NOMO-1 treated with dmso at 0.1 percent for 144 hours (cell line): ENCODE results near the gene GPS2.
A peak's percentile ranks its signal among the peaks of the same experiment; 100 is the strongest.
"Not testable (repeated sequence)": the region's sequence is repeated elsewhere in the genome, so short reads cannot be mapped to it uniquely, and the experiment has no call there.

Experiments
- DNase-seq: peaks from one replicate; lab custom pipeline; 2025; ENCODE audit not compliant: unreplicated experiment; lab: John Stamatoyannopoulos, UW

Gene GPS2

GRCh38 chr17:7340179-7340578 is 25.0 kb upstream of the GPS2 start:
- DNase-seq, result no peak

- DNase-seq, result not testable (repeated sequence)
Measured at GRCh38 chr17:7337600-7337999, 22.4 kb upstream of the GPS2 start.

- peak; percentile 50 for DNase-seq
Measured at GRCh38 chr17:7336240-7337175, 21.3 kb upstream of the GPS2 start, which contains the start of gene ACAP1. Gene ACAP1 (plus strand): TSS chr17:7336529. CDS start chr17:7336735, 206 bp downstream.

- DNase-seq, result not testable (repeated sequence)
Measured at GRCh38 chr17:7335765-7336164, 20.6 kb upstream of the GPS2 start.

- DNase-seq, result no peak
Measured at GRCh38 chr17:7334938-7335538, 19.9 kb upstream of the GPS2 start.

GRCh38 chr17:7332600-7333069 is 17.5 kb upstream of the GPS2 start:
- not testable (repeated sequence) for DNase-seq

- no peak for DNase-seq
Measured at GRCh38 chr17:7332111-7332510, 17.0 kb upstream of the GPS2 start.

- no peak for DNase-seq
Measured at GRCh38 chr17:7330638-7331015, 15.5 kb upstream of the GPS2 start.

GRCh38 chr17:7329997-7330637 is 15.0 kb upstream of the GPS2 start:
- peak; percentile 65 for DNase-seq

- DNase-seq, result peak; percentile 98
Measured at GRCh38 chr17:7329374-7329996, 14.3 kb upstream of the GPS2 start.

- no peak for DNase-seq
Measured at GRCh38 chr17:7328840-7329373, 13.7 kb upstream of the GPS2 start, which contains the start of gene NEURL4. Gene NEURL4 (minus strand): TSS chr17:7329335. CDS start chr17:7329312, 23 bp downstream.

- no peak for DNase-seq
Measured at GRCh38 chr17:7328009-7328408, 12.8 kb upstream of the GPS2 start.

- DNase-seq, result no peak
Measured at GRCh38 chr17:7327501-7327900, 12.3 kb upstream of the GPS2 start.

GRCh38 chr17:7327056-7327455 is 11.9 kb upstream of the GPS2 start:
- no peak for DNase-seq

GRCh38 chr17:7326186-7326585 is 11.0 kb upstream of the GPS2 start:
- DNase-seq, result no peak

- DNase-seq, result no peak
Measured at GRCh38 chr17:7325031-7325528, 9.9 kb upstream of the GPS2 start.

- DNase-seq, result no peak
Measured at GRCh38 chr17:7324438-7324779, 9.2 kb upstream of the GPS2 start.

GRCh38 chr17:7323731-7324437 is 8.7 kb upstream of the GPS2 start:
- DNase-seq, result no peak

- DNase-seq, result no peak
Measured at GRCh38 chr17:7322520-7323194, 7.5 kb upstream of the GPS2 start.

- no peak for DNase-seq
Measured at GRCh38 chr17:7321466-7321865, 6.3 kb upstream of the GPS2 start.
